GM18520 (cell line): ENCODE results near the gene PDIA5.

Experiments used
- ATAC-seq: cut with Tn5 transposase; IDR thresholded peaks from one replicate; pipeline ENCODE4 v1.9.1; 2021; ENCODE audit not compliant: unreplicated experiment

The PDIA5 gene

GRCh38 chr3:123089611-123090331 is 22.9 kb downstream of the PDIA5 start:
- no peak for ATAC-seq

GRCh38 chr3:123090728-123091531 is 24.1 kb downstream of the PDIA5 start:
- ATAC-seq = no peak

GRCh38 chr3:123092243-123092642 is 25.4 kb downstream of the PDIA5 start:
- no peak for ATAC-seq

DNA sequence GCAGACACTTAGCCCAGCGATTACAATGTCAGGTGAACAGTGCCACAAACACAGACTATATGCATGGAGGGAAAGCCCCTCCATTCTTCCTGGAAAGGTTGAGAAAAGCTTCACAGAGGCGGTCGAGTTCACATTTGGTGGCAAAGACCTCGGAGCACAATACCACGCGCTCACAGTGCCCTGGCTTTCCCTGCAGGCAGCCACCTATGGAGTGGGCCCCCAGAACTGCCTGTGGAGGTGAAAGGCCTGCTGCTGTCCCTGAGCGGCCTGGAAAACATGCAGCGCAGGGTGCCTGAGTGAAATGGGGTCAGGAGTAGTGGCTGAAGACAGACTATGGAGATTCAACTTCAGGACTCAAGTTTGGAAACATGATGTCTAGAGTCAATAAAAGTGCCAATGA is 26.9 kb downstream of the PDIA5 start:
- no peak for ATAC-seq

- no peak for ATAC-seq
Observed at GRCh38 chr3:123094516-123095313, 27.9 kb downstream of the PDIA5 start.

GRCh38 chr3:123096126-123096525 is 29.3 kb downstream of the PDIA5 start:
- ATAC-seq = no peak

DNA sequence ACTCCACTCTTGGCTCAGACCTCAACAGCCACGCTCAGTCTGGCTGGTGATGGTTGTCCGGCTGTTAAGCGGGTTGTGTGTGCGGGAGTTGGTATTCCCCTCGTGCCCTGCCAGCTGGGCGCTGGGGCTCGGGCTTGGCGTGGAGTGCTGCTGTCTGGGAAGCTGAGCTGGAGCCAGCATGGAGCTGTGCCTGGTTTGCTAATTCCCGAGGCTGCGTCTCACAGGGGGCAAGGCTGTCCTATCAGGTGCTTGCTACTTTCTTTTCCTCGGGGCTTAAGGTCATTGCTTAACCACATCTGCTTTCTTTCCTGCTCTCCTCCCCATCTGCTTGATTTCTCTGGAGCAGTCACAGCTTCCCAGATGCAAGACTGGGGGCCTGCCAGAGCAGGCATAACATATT is 29.9 kb downstream of the PDIA5 start:
- ATAC-seq = no peak

- ATAC-seq = no peak
Observed at GRCh38 chr3:123098426-123099330, 31.9 kb downstream of the PDIA5 start.

DNA sequence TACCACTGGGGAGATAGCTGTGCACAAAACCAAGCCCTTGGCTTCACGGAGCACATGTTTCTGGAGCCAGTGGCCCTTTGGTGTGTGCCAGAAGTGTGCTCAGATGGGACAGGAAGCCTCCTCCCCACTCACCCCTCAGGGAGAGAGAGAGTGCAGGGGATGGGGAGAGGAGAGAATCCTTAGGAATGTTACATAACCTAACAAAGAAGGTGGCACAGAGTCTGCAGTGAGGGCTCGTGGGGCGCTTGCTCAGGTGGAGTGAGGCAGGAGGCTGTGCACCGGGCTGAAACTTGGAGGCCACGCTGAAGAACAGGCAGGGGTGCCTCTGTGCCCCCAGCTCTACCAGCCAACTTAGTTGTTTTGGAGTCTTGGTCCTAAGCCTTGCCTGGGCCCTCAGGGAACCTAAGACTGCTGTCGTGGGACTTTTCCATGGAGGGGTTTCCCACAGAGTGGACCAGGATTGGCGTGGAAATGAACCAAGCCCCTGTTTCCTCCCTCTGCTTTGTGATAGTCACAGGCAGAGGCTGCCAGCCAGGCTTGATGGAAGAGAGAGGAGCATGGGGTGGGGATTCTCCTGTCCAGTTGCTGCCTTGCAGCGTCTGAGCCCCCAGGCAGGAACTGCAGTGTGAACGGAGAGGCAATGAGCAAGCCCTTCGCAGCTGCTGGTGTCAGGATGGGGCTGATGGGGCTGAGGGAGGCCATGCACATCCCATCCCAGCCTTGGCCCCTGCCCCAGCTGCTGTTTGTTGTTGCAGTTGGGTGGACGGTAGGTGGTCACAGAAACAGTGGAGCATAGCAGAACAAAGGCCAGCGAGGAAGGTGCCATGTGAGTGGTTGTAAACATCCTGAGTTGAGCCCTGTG is 32.7 kb downstream of the PDIA5 start:
- no peak for ATAC-seq

DNA sequence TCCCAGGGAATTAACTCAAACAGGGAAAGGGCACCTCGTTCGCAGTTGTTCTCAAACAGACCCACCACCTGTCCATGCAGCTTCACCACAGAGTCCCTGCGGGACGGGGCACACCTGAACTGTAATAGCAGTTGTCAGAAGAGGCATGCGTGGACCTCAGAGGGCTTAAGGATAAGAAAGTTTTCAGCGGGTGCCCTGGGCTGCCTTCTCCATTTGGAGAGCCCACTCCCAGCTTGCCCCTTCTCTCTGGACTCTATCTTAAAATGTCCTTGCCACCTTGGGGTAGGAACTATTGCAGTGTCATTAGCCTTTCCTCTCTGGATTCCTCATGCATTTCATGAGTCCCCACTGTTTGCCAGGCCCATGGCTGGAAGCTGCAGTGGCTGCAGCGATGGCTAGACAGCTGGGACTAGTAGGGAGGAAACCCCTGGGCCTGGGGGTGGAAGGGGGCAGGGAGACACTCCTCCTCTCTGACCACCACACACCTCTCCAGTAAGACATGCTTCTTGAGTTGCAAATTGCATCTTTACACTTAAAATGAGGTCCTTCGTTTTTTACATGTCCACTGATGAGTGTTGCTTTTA is 33.5 kb downstream of the PDIA5 start:
- ATAC-seq = no peak

DNA sequence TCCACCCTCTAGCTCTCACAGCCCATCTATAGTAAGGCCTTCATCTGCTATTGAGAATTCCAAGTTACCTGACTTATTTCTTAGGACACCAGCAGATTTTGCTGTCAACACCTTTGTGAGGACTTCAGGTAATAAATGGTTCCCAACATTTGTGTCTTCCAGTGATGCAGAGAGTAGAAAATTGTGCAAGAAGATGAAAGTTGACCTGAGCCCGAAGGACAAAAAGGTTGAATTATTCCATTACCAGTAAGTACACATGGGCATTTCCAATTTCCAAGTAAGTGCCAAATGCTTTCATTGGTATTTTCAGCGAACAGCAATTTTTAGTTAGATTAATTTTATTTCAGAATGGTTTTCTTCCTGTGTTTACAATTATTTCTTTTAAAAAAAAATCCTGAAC is 35.4 kb downstream of the PDIA5 start:
- no peak for ATAC-seq

GRCh38 chr3:123102826-123103225 is 36.0 kb downstream of the PDIA5 start:
- ATAC-seq = no peak

GRCh38 chr3:123104550-123104949 is 37.7 kb downstream of the PDIA5 start:
- ATAC-seq = no peak

DNA sequence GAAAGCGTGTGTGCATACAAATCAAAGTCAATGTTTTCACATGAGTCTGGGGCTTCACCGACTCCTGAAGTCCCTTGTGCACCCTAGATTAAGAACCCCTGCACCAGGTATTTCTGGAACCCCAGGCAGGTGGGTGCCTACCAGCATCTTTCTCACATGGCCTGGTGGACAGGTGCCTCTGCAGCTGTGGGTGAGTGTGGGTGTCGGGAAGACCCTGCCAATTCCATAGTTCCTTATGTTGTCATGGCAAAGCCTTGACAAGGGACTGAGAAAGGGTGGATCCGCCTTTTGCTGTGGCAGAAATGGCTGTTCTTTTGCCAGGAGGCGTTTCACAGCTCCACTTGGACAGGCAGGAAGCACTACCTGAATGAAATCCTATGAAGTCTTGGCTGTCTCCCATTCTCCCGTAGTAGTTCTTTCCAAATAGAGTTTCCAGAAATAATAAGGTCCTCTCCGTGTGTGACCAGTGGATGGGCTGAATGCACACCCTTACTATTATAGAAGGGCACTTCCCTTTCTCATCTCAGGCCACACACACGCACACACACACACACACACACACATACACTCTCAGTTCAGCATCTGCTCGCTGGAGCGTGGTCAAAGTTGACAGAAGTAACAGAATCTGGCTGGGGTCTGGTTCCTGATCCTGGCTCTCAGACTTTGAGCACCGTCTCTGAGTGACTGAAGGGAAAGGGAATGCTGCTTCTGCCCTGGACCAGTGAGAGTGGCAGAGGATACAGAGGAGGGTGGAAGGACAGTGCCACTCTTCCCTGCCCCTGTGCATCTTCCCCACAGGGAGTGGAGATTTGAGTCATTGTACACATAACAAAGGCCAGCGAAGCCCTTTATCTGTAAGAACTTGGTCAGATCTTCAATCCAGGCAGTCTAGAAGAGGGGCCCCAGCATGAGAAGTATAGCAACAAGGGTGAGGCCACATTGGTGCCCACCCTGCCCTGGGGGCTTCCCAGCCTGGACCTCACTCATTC is 38.7 kb downstream of the PDIA5 start:
- ATAC-seq = no peak

- ATAC-seq = no peak
Observed at GRCh38 chr3:123110282-123110975, 43.6 kb downstream of the PDIA5 start.

DNA sequence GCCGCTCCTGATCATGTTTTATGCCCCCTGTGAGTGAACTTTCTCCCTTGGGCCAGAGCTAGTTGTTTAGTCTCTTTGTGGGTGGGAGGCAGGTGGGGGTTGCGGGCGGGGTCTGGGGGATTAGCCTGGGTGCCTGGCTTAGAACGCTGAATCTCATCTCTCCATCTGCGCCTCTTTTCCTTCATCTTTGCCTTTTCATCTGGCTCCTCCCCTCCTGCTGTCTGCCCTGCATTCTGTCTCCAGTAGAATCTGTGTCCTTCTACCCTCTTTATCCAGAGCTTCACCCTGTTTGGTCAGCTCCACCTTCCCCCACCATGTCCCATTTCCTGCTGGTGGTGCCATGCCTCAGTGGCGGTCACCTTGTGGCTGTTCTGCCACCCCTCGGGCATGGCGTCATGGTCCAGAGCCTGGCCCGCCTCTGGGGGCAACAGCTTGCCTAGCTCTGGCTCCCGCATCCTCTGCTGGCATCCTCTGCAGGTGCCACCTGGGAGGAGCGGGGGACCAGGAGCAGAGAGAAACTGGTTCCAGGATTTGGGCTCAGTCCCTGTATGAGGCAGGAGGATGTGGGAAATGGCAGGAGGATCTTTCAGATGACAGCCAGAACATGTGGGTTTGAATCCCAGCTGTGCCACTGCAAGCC is 44.3 kb downstream of the PDIA5 start:
- no peak for ATAC-seq

GRCh38 chr3:123111640-123112039 is 44.8 kb downstream of the PDIA5 start:
- ATAC-seq = no peak
